Nephron (organoid): ENCODE results near the gene TTBK1.

Source experiments
- H3K27ac Mint-ChIP-seq, 3 experiments: 2 replicates each; pipeline ENCODE4 v1.8.0; 2020; ENCODE audit warnings: mixed read lengths in 3 of 3, mild to moderate bottlenecking in 2 of 3, moderate library complexity in 1 of 3
- H3K27me3 Mint-ChIP-seq: 2 replicates; pipeline ENCODE4 v1.8.0; 2021; ENCODE audit warnings: low read depth, mild to moderate bottlenecking, moderate library complexity, mixed read lengths
- H3K36me3 Mint-ChIP-seq: 2 replicates; pipeline ENCODE4 v1.8.0; 2020; ENCODE audit warnings: low read depth, mixed read lengths
- H3K4me1 Mint-ChIP-seq: 2 replicates; pipeline ENCODE4 v1.8.0; 2020; ENCODE audit warnings: mixed read lengths
- H3K4me3 Mint-ChIP-seq, 3 experiments: 2 replicates each; pipeline ENCODE4 v1.8.0; 2020; ENCODE audit warnings: mild to moderate bottlenecking in 3 of 3, mixed read lengths in 3 of 3, moderate library complexity in 2 of 3
- H3K9me3 Mint-ChIP-seq: 2 replicates; pipeline ENCODE4 v1.8.0; 2020; ENCODE audit warnings: mixed read lengths
- TF ChIP-seq, protein P1 (sequence below), 3 experiments: fragments of 200-600 bp; sonication (generic); IDR thresholded peaks; one replicate each; pipeline ENCODE4 v1.5.0; 2021; ENCODE audit warnings: antibody characterized with exemption in 3 of 3; ENCODE audit not compliant: unreplicated experiment in 3 of 3

Gene TTBK1

DNA sequence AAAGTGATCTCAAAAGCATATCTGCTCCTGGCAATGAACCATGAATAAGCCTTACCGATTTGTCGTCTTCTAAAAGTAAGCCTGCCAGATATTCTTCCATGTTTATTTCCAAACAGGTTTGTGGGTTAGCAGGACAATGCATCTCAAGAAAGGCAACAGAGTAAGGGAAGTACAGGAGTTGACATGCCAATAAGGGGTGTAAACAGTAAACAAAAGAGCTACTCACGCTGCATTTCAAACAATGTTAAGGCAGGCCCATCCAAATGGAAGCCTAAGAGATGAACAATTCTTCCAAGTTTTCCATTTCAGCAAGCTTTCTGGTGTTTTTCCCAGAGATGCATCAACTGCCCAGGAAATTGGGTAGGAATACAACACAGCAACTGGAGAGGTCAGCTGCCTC, 93.1 kb downstream of the TTBK1 start:
- Mint-ChIP-seq H3K9me3 (no peaks in the 10 kb centered on the region), H3K4me1 (peaks cover 15% of the 10 kb centered on the region), H3K36me3 (peaks cover 55% of the 10 kb centered on the region), H3K27me3 (no peaks in the 10 kb centered on the region), H3K27ac (no peak overlapping the region), H3K4me3 (no peak overlapping the region)
- TF ChIP-seq, protein P1, sequence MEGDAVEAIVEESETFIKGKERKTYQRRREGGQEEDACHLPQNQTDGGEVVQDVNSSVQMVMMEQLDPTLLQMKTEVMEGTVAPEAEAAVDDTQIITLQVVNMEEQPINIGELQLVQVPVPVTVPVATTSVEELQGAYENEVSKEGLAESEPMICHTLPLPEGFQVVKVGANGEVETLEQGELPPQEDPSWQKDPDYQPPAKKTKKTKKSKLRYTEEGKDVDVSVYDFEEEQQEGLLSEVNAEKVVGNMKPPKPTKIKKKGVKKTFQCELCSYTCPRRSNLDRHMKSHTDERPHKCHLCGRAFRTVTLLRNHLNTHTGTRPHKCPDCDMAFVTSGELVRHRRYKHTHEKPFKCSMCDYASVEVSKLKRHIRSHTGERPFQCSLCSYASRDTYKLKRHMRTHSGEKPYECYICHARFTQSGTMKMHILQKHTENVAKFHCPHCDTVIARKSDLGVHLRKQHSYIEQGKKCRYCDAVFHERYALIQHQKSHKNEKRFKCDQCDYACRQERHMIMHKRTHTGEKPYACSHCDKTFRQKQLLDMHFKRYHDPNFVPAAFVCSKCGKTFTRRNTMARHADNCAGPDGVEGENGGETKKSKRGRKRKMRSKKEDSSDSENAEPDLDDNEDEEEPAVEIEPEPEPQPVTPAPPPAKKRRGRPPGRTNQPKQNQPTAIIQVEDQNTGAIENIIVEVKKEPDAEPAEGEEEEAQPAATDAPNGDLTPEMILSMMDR (IDR thresholded peaks at IDR 0.05; ENCODE audit: unreplicated experiment in 3 of 3), result no peak
